ENCODE results near the gene DACH1. TPM values are rescaled to one million over a fixed set of nuclear protein-coding genes. Genes with fewer than 3 reads are reported as not detected.

The DACH1 gene
- total RNA-seq, 1 donor from 2014 or later = 1.6 TPM

GRCh38 chr13:71591374-71591773, 275.6 kb downstream of the DACH1 start:
- no peak overlapping the region for H3K27ac ChIP-seq (ENCODE audit: low read depth, low read length)
- H3K4me2 ChIP-seq (ENCODE audit: low read length) = no peak overlapping the region
- H4K20me1 ChIP-seq (ENCODE audit: insufficient read depth, low read length) = no peaks in the 10 kb centered on the region
- H3K27me3 Mint-ChIP-seq (ENCODE audit: low read depth, unreplicated experiment) = no peaks in the 10 kb centered on the region
- H3K9me3 ChIP-seq (ENCODE audit: insufficient read depth, low read depth, low read length) = no peaks in the 10 kb centered on the region
- no peak overlapping the region for H3K9ac ChIP-seq (ENCODE audit: low read length)
- H3K4me3 Mint-ChIP-seq (ENCODE audit: unreplicated experiment) = no peak overlapping the region
- H3K27ac Mint-ChIP-seq (ENCODE audit: unreplicated experiment) = no peak overlapping the region
- no peaks in the 10 kb centered on the region for H3K9me3 Mint-ChIP-seq (ENCODE audit: unreplicated experiment)
- no peaks in the 10 kb centered on the region for H3K27me3 ChIP-seq (ENCODE audit: insufficient read depth, low read length)
- no peak for TF ChIP-seq CTCF (IDR thresholded peaks at IDR 0.05; ENCODE audit: insufficient read depth, low read depth, low read length)
- no peak for TF ChIP-seq EZH2 (IDR thresholded peaks at IDR 0.05; ENCODE audit: insufficient read depth, low read length)
- no peaks in the 10 kb centered on the region for H3K79me2 ChIP-seq (ENCODE audit: insufficient read depth, low read length)
- no peaks in the 10 kb centered on the region for H3K36me3 Mint-ChIP-seq (ENCODE audit: low read depth, unreplicated experiment)
- H3K36me3 ChIP-seq (ENCODE audit: insufficient read depth, low read length) = no peaks in the 10 kb centered on the region
- FAIRE-seq (no peak), DNase-seq (ENCODE audit: low read depth) (no peak)
- H3K4me3 ChIP-seq (ENCODE audit: insufficient read depth, low read depth, low read length) = no peak overlapping the region
- H3K4me1 Mint-ChIP-seq (ENCODE audit: low read depth, unreplicated experiment) = no peaks in the 10 kb centered on the region
- H2AFZ ChIP-seq (ENCODE audit: low read depth, low read length) = no peak overlapping the region
- H3K4me1 ChIP-seq (ENCODE audit: insufficient read depth, low read length) = no peaks in the 10 kb centered on the region

GRCh38 chr13:71590654-71591148, 276.3 kb downstream of the DACH1 start:
- no peak for FAIRE-seq
- Histone ChIP-seq H3K79me2 (ENCODE audit: insufficient read depth, low read length) (no peaks in the 10 kb centered on the region), H3K4me2 (ENCODE audit: low read length) (no peak overlapping the region), H3K36me3 (ENCODE audit: insufficient read depth, low read length) (no peaks in the 10 kb centered on the region), H3K27me3 (ENCODE audit: insufficient read depth, low read length) (no peaks in the 10 kb centered on the region), H3K4me3 (ENCODE audit: insufficient read depth, low read depth, low read length) (no peak overlapping the region), H3K27ac (ENCODE audit: low read depth, low read length) (no peak overlapping the region), H2AFZ (ENCODE audit: low read depth, low read length) (no peak overlapping the region), H4K20me1 (ENCODE audit: insufficient read depth, low read length) (no peaks in the 10 kb centered on the region), H3K9ac (ENCODE audit: low read length) (no peak overlapping the region), H3K4me1 (ENCODE audit: insufficient read depth, low read length) (no peaks in the 10 kb centered on the region), H3K9me3 (ENCODE audit: insufficient read depth, low read depth, low read length) (no peaks in the 10 kb centered on the region)
- no peaks in the 10 kb centered on the region for H3K27me3 Mint-ChIP-seq (ENCODE audit: low read depth, unreplicated experiment)
- no peak overlapping the region for H3K27ac Mint-ChIP-seq (ENCODE audit: unreplicated experiment)
- no peaks in the 10 kb centered on the region for H3K36me3 Mint-ChIP-seq (ENCODE audit: low read depth, unreplicated experiment)
- DNase-seq (ENCODE audit: low read depth) = no peak
- no peaks in the 10 kb centered on the region for H3K4me1 Mint-ChIP-seq (ENCODE audit: low read depth, unreplicated experiment)
- H3K9me3 Mint-ChIP-seq (ENCODE audit: unreplicated experiment) = no peaks in the 10 kb centered on the region
- TF ChIP-seq CTCF (IDR thresholded peaks at IDR 0.05; ENCODE audit: insufficient read depth, low read depth, low read length) (no peak), EZH2 (IDR thresholded peaks at IDR 0.05; ENCODE audit: insufficient read depth, low read length) (no peak)
- no peak overlapping the region for H3K4me3 Mint-ChIP-seq (ENCODE audit: unreplicated experiment)

GRCh38 chr13:71589032-71589431, 278.0 kb downstream of the DACH1 start:
- Histone ChIP-seq H3K79me2 (ENCODE audit: insufficient read depth, low read length) (no peaks in the 10 kb centered on the region), H3K27me3 (ENCODE audit: insufficient read depth, low read length) (no peaks in the 10 kb centered on the region), H2AFZ (ENCODE audit: low read depth, low read length) (no peak overlapping the region), H3K36me3 (ENCODE audit: insufficient read depth, low read length) (no peaks in the 10 kb centered on the region), H3K4me2 (ENCODE audit: low read length) (no peak overlapping the region), H3K9me3 (ENCODE audit: insufficient read depth, low read depth, low read length) (no peaks in the 10 kb centered on the region), H3K4me3 (ENCODE audit: insufficient read depth, low read depth, low read length) (no peak overlapping the region), H3K4me1 (ENCODE audit: insufficient read depth, low read length) (no peaks in the 10 kb centered on the region), H3K27ac (ENCODE audit: low read depth, low read length) (no peak overlapping the region), H4K20me1 (ENCODE audit: insufficient read depth, low read length) (no peaks in the 10 kb centered on the region), H3K9ac (ENCODE audit: low read length) (no peak overlapping the region)
- no peaks in the 10 kb centered on the region for H3K9me3 Mint-ChIP-seq (ENCODE audit: unreplicated experiment)
- H3K4me1 Mint-ChIP-seq (ENCODE audit: low read depth, unreplicated experiment) = no peaks in the 10 kb centered on the region
- H3K27me3 Mint-ChIP-seq (ENCODE audit: low read depth, unreplicated experiment) = no peaks in the 10 kb centered on the region
- TF ChIP-seq CTCF (IDR thresholded peaks at IDR 0.05; ENCODE audit: insufficient read depth, low read depth, low read length) (no peak), EZH2 (IDR thresholded peaks at IDR 0.05; ENCODE audit: insufficient read depth, low read length) (no peak)
- FAIRE-seq (no peak), DNase-seq (ENCODE audit: low read depth) (no peak)
- H3K4me3 Mint-ChIP-seq (ENCODE audit: unreplicated experiment) = no peak overlapping the region
- H3K36me3 Mint-ChIP-seq (ENCODE audit: low read depth, unreplicated experiment) = no peaks in the 10 kb centered on the region
- H3K27ac Mint-ChIP-seq (ENCODE audit: unreplicated experiment) = no peak overlapping the region
